ENCODE results near the gene PARVG. TPM values are rescaled to one million over a fixed set of nuclear protein-coding genes. Genes with fewer than 3 reads are reported as not detected.
"Not testable (repeated sequence)": the region's sequence is repeated elsewhere in the genome, so short reads cannot be mapped to it uniquely, and the experiment has no call there.

Gene PARVG
- total RNA-seq, 1 donor from 2014 or later = 0.41 TPM

DNA sequence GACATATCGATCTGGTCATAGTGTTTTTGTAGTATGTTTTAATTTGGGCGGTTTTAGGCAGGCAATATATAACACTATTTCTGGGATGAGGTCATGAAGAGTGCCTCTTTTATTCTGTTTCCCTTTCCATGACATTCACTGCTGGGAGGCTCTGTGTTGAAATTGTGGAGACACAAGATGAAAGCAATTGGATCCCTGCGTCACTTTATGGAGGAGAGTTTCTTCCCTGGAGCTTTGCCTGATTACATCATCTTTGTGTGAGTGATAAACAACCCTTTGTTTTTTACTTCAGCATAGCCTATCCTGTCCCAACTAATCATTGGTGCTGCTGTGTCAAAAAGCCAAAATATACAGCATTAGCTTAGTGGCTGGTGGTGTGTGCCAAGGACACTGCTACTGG lies 48.6 kb downstream of the PARVG start:
- no peak for FAIRE-seq
- DNase-seq (ENCODE audit: low spot score in 2 of 2) = no peak

GRCh38 chr22:44229809-44230208 lies 49.1 kb downstream of the PARVG start:
- FAIRE-seq (no peak), DNase-seq (ENCODE audit: low spot score in 2 of 2) (no peak)

- DNase-seq (ENCODE audit: low spot score in 2 of 2) = no peak
- no peak for FAIRE-seq
Observed at GRCh38 chr22:44231233-44231632, 50.5 kb downstream of the PARVG start.

DNA sequence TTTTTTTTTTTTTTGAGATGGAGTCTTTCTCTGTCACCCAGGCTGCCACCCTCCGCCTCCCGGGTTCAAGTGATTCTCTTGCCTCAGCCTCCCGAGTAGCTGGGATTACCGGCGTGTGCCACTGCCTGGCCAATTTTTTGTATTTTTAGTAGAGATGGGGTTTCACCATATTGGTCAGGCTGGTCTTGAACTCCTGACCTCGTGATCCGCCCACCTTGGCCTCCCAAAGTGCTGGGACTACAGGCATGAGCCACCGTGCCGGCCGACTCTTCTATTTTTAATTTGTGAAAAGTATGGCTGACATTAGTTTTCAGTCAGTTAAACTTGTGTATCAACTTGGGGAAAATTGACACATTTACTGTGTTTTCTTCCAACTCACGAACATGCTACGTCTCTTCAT lies 53.6 kb downstream of the PARVG start:
- FAIRE-seq; DNase-seq (ENCODE audit: low spot score in 2 of 2): not testable (repeated sequence)

- FAIRE-seq (no peak), DNase-seq (ENCODE audit: low spot score in 2 of 2) (no peak)
Observed at GRCh38 chr22:44237290-44237689, 56.6 kb downstream of the PARVG start.

DNA sequence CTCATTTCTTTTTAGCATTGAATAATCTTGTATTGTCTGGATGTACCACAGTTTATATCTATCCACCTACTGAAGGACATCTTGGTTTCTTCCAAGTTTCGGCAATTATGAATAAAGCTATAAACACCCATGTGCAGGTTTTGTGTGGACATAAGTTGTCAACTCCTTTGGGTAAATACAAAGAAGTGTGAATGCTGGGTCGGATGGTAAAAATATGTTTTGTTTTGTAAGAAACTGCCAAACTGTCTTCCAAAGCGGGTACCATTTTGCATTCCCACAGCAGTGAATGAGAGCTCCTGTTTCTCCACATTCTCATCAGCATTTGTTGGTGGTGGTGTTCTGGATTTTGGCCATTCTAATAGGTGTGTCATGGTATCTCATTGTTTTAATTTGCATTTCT lies 60.4 kb downstream of the PARVG start:
- DNase-seq (ENCODE audit: low spot score in 2 of 2); FAIRE-seq: not testable (repeated sequence)

DNA sequence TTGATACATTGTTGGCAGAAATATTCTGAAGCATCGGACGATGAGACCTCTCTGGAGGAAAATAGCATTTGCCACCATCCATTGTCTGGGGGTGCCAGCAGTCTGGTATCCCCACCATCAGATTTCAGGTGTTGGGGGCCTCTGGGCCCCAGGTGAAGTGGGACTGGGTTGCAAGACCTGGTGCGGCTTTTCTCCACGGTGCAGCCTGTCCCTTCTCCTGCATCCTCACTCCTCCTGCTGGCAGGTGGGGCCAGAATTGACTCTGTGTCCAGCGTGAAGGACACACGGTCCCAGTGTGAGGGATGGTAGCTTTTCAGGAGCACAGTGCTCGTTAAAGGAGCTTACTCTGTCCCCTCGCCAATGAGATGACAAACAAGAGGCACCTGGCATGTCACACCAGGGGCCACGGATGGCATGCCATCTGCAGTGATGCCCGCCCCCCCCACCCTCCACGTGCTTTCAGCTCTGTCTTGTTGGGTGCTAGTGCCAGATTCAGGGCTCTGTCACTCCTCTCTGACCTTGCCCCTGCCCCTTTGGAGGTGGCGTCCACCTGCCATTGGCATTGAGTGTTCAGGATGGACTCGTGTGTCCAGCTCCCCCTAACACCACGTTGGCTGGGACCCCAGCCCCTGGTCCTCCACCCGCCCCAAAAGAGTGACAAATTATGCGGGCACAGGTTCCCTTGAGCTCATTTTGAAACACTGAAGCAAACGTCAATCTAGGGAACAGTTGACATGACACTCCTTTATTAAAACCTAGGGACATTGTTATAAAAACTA lies 62.4 kb downstream of the PARVG start:
- no peak for FAIRE-seq
- DNase-seq (ENCODE audit: low spot score in 2 of 2) = no peak

GRCh38 chr22:44243761-44244160 lies 63.0 kb downstream of the PARVG start:
- no peak for DNase-seq (ENCODE audit: low spot score in 2 of 2)
- no peak for FAIRE-seq

- FAIRE-seq = no peak
- no peak for DNase-seq (ENCODE audit: low spot score in 2 of 2)
Observed at GRCh38 chr22:44244265-44244822, 63.6 kb downstream of the PARVG start.

GRCh38 chr22:44245438-44245837 lies 64.7 kb downstream of the PARVG start:
- no peak for FAIRE-seq
- DNase-seq (ENCODE audit: low spot score in 2 of 2) = no peak

- FAIRE-seq (no peak), DNase-seq (ENCODE audit: low spot score in 2 of 2) (no peak)
Observed at GRCh38 chr22:44245867-44246266, 65.1 kb downstream of the PARVG start.

GRCh38 chr22:44246615-44247326 lies 66.0 kb downstream of the PARVG start:
- DNase-seq (ENCODE audit: low spot score in 2 of 2) (no peak), FAIRE-seq (no peak)

DNA sequence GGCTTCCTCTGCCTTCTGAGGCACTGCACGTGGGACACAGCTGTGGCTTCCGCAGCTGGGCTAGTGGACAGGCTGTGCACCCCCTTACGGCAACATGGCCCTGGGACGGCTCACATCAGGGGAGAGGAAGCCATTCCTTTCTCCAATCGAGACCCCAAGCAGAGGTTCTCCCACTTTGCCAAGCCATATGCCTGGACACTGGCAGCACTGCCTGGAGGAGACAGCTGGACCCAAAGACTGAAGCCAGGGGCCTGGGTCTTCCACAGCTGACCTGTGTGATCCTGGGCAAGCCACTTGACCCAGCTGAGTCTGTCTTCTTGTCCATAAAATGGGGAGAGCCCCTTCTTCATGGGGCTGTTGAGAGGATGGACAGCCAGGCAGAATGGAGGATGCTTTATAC lies 66.6 kb downstream of the PARVG start:
- DNase-seq (ENCODE audit: low spot score in 2 of 2) = no peak
- no peak for FAIRE-seq

- FAIRE-seq (no peak), DNase-seq (ENCODE audit: low spot score in 2 of 2) (no peak)
Observed at GRCh38 chr22:44247923-44248892, 67.5 kb downstream of the PARVG start.

GRCh38 chr22:44248926-44249325 lies 68.2 kb downstream of the PARVG start:
- FAIRE-seq (no peak), DNase-seq (ENCODE audit: low spot score in 2 of 2) (no peak)

- FAIRE-seq = no peak
- no peak for DNase-seq (ENCODE audit: low spot score in 2 of 2)
Observed at GRCh38 chr22:44249376-44250147, 68.8 kb downstream of the PARVG start.

DNA sequence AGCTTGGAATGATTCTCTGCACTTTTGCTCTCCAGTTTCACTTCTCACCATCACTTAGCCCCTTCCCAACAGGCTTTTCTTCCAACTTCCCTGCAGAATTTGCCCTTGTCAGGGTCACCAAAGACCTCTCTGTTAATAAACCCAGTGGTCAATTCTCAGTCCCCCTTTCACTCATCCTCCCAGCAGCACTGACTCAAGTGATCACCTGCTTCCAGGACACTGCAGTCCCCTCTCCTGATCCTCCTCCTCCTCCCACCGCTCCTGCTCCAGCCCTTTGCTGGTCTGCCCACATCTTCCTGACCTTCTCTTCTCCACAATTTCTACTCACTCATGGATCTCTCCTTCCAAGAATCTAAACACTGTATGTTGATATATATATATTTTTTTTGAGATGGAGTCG lies 74.1 kb downstream of the PARVG start:
- FAIRE-seq (no peak), DNase-seq (ENCODE audit: low spot score in 2 of 2) (no peak)

DNA sequence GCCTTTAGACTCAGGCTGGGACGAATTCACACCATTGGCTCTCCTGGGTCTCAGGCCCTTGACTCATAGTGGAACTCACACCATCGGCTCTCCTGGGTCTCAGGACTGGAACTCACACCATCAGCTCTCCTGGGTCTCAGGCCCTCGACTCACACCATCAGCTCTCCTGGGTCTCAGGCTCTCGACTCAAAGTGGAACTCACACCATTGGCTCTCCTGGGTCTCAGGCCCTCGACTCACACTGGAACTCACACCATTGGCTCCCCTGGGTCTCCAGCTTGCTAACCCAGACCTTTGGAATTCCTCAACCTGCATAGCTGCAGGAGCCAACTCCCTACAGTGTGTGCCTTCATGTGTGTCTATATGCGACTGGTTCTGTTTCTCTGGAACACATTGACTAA lies 75.4 kb downstream of the PARVG start:
- FAIRE-seq (no peak), DNase-seq (ENCODE audit: low spot score in 2 of 2) (no peak)

GRCh38 chr22:44256556-44257485 lies 76.1 kb downstream of the PARVG start:
- DNase-seq (ENCODE audit: low spot score in 2 of 2) (no peak), FAIRE-seq (no peak)
